OCI-LY7 (cell line): ENCODE measurements around the gene NFKBIA. TPM values are rescaled to one million over a fixed set of nuclear protein-coding genes. Genes with fewer than 3 reads are reported as not detected.

Experiments
- BruUV-seq: library from RNA; stranded (reverse); fragments of 400-500 nt; replicated peaks from 2 replicates; lab custom pipeline; 2021; lab: Mats Ljungman, UMichigan
- CTCF ChIA-PET: fragments of 300-600 bp; sonication (Branson Sonifier 250); formaldehyde crosslinking; loops from one replicate; lab custom pipeline; 2022; ENCODE audit warnings: antibody characterized with exemption; ENCODE audit not compliant: unreplicated experiment; lab: Charles Lee
- POLR2A ChIA-PET: fragments of 300-600 bp; sonication (Branson Sonifier 250); formaldehyde crosslinking; loops from one replicate; lab custom pipeline; 2022; ENCODE audit warnings: antibody characterized with exemption; lab: Charles Lee
- DNase-seq: peaks from one replicate; pipeline ENCODE4 v3.0.0-alpha.2; 2015; ENCODE audit warnings: low spot score
- H2AFZ ChIP-seq: fragments of 200-600 bp; sonication (generic), shearing (Covaris generic); 2 replicates; pipeline ENCODE4 v1.6.1; 2014; ENCODE audit warnings: mild to moderate bottlenecking, antibody characterized with exemption, low read length, moderate library complexity
- H3K27ac ChIP-seq: fragments of 200-600 bp; sonication (generic); 2 replicates; pipeline ENCODE4 v1.5.1; 2014; ENCODE audit warnings: mixed run types, low read depth, mild to moderate bottlenecking, moderate library complexity, low read length, inconsistent platforms; ENCODE audit not compliant: poor library complexity, severe bottlenecking
- H3K36me3 ChIP-seq: fragments of 200-600 bp; sonication (generic); 2 replicates; pipeline ENCODE4 v1.6.1; 2014; ENCODE audit warnings: mild to moderate bottlenecking, antibody characterized with exemption, low read length, moderate library complexity, mixed read lengths; ENCODE audit not compliant: insufficient read depth
- H3K4me1 ChIP-seq: fragments of 200-600 bp; sonication (generic); 2 replicates; pipeline ENCODE4 v1.5.1; 2014; ENCODE audit warnings: mild to moderate bottlenecking, low read length; ENCODE audit not compliant: insufficient read depth, poor library complexity, severe bottlenecking
- H3K4me2 ChIP-seq: fragments of 200-600 bp; sonication (generic); 2 replicates; pipeline ENCODE4 v1.6.1; 2014; ENCODE audit warnings: mild to moderate bottlenecking, low read length
- H3K4me3 ChIP-seq: fragments of 200-600 bp; sonication (generic); 2 replicates; pipeline ENCODE4 v1.5.1; 2014; ENCODE audit warnings: mild to moderate bottlenecking, low read depth, low read length; ENCODE audit not compliant: poor library complexity, severe bottlenecking
- H3K79me2 ChIP-seq: fragments of 200-600 bp; sonication (generic); 2 replicates; pipeline ENCODE4 v1.6.1; 2016; ENCODE audit warnings: low read depth, mild to moderate bottlenecking, low read length, moderate library complexity, mixed read lengths; ENCODE audit not compliant: insufficient read depth
- H3K9me2 ChIP-seq: fragments of 200-600 bp; sonication (generic); 2 replicates; pipeline ENCODE4 v1.6.1; 2016; ENCODE audit warnings: mild to moderate bottlenecking, low read length, mixed read lengths; ENCODE audit not compliant: insufficient read depth
- H3K9me3 ChIP-seq: fragments of 200-600 bp; sonication (generic); 2 replicates; pipeline ENCODE4 v1.6.1; 2014; ENCODE audit warnings: mild to moderate bottlenecking, mixed run types, low read length, mixed read lengths
- H4K20me1 ChIP-seq: fragments of 200-600 bp; sonication (generic); 2 replicates; pipeline ENCODE4 v1.6.1; 2014; ENCODE audit warnings: mild to moderate bottlenecking, antibody characterized with exemption, low read length, moderate library complexity, mixed read lengths; ENCODE audit not compliant: insufficient read depth
- EZH2phosphoT487 ChIP-seq: fragments of 200-600 bp; sonication (generic); IDR thresholded peaks from 2 replicates; pipeline ENCODE4 v1.6.1; 2018; ENCODE audit warnings: low read depth, borderline replicate concordance, mild to moderate bottlenecking, mixed run types, antibody characterized with exemption, low read length, moderate library complexity, mixed read lengths
- intact Hi-C: fragments of 100-400 bp; cut with micrococcal nuclease; formaldehyde crosslinking; loops from one replicate; pipeline ENCODE4 v1.10.0; 2022; ENCODE audit not compliant: unreplicated experiment
- total RNA-seq, 2 experiments: library from RNA; depleted of rRNA in 1 of 2; stranded (reverse); fragments of >200 nt in 1 of 2; shearing (Covaris generic) in 1 of 2; gene quantifications; 2 replicates each; pipeline ENCODE4 v1.2.3, GENCODE V29; 2014 to 2022
- TF ChIP-seq, protein P1 (sequence below): fragments of 200-600 bp; sonication (generic); conservative IDR thresholded peaks from 2 replicates; pipeline ENCODE4 v1.5.1; 2014; ENCODE audit warnings: mild to moderate bottlenecking, antibody characterized with exemption, low read length, moderate library complexity, mixed read lengths

Gene NFKBIA
- total RNA-seq, 2 experiments from 2014 or later: 43.6 to 100 TPM

DNA sequence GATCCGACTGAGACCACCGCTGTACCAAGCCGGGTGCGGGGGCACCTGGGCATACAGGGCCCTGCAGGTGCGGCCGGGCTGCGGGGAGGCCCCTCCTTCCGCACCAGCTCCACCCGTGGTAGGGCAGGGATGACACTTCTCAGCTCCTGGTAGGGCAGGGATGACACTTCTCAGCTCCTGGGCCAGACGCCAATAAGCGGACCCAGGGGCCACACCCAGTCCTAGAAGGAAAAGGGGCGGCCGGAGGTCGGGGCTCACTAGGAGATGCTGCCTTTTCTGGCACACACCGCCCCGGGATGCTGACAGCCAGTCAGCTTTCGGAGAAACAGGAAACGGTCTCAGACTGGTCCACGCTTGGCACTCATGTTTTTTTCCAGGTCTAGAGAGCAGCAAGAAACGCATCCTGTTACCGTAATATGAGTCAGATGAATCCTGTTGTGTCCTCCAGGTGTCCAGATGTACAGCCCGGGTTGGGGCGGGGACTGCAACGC lies 34.8 kb downstream of the NFKBIA start:
- no peak overlapping the region for H3K4me2 ChIP-seq
- no peaks in the 10 kb centered on the region for H3K79me2 ChIP-seq
- no peak overlapping the region for H2AFZ ChIP-seq
- no peaks in the 10 kb centered on the region for H3K9me2 ChIP-seq
- TF ChIP-seq, protein P1, sequence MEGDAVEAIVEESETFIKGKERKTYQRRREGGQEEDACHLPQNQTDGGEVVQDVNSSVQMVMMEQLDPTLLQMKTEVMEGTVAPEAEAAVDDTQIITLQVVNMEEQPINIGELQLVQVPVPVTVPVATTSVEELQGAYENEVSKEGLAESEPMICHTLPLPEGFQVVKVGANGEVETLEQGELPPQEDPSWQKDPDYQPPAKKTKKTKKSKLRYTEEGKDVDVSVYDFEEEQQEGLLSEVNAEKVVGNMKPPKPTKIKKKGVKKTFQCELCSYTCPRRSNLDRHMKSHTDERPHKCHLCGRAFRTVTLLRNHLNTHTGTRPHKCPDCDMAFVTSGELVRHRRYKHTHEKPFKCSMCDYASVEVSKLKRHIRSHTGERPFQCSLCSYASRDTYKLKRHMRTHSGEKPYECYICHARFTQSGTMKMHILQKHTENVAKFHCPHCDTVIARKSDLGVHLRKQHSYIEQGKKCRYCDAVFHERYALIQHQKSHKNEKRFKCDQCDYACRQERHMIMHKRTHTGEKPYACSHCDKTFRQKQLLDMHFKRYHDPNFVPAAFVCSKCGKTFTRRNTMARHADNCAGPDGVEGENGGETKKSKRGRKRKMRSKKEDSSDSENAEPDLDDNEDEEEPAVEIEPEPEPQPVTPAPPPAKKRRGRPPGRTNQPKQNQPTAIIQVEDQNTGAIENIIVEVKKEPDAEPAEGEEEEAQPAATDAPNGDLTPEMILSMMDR: no peak
- no peak for TF ChIP-seq EZH2phosphoT487
- H3K4me3 ChIP-seq: no peak overlapping the region
- H3K27ac ChIP-seq: no peak overlapping the region
- ChIA-PET CTCF (no interaction called here), POLR2A (no interaction called here)
- intact Hi-C loops: no loop called here
- DNase-seq: no peak
- BruUV-seq: no TSS peak
- H3K9me3 ChIP-seq: 0 out of 2 replicates have a peak, but pooled peaks cover 4% of the 10 kb centered on the region
- no peaks in the 10 kb centered on the region for H4K20me1 ChIP-seq
- no peaks in the 10 kb centered on the region for H3K36me3 ChIP-seq
- peaks cover 18% of the 10 kb centered on the region for H3K4me1 ChIP-seq

DNA sequence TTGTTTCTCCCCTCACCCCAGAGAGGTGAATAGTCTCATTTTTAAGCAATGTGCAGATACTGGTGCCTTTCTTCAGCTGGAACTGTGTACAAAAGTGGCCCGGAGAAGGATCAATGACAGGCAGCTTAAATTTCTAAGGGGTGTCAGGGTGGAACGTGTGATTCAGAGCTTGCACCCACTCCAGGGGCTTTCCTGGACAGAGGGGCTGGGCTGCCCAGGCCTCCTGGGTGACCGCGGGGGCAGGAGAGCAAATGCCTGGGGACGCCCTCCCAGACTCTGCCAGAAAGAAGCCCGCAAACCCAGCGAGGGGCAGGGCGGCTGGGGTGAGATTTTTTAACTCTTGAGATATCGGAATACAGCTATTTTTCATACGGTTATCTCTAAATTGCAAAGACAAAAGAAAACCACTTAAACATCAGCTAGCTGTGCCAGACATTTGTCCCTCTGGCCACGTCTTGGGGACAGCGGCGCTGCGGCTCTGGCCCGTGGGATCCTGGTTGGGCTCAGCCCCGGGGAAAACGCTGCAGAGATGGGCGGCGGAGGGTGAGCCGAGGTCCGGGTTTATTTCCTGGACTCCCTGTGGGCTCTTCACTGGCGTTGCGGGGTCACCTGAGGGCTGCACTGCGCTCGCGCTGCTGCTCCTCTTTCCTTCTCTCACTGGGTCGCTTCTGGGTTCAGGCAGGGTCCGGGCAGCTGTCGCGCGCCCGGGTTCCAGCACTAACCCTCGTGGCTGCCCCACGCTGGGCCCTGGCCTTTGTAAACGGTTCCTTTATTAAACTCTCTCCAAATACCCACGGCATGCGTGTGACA lies 35.8 kb downstream of the NFKBIA start:
- no peak for TF ChIP-seq EZH2phosphoT487
- TF ChIP-seq, protein P1: no peak
- intact Hi-C loops: no loop called here
- ChIA-PET POLR2A (interaction anchor here (1.1 to 1.6 kb wide), 5 partner anchors 29 to 107 kb away, joined by 3 to 7 read pairs (median 3); no protein-coding TSS in a partner anchor), CTCF (no interaction called here)
- H3K4me2 ChIP-seq: no peak overlapping the region
- H3K4me3 ChIP-seq: no peak overlapping the region
- no peaks in the 10 kb centered on the region for H3K9me2 ChIP-seq
- peak overlapping the region; percentile 87; the same call in 1 of the 2 replicates for H2AFZ ChIP-seq
- H3K36me3 ChIP-seq: no peaks in the 10 kb centered on the region
- no peaks in the 10 kb centered on the region for H4K20me1 ChIP-seq
- H3K27ac ChIP-seq: no peak overlapping the region
- BruUV-seq: no TSS peak
- DNase-seq: no peak
- H3K4me1 ChIP-seq: peaks cover 18% of the 10 kb centered on the region
- 0 out of 2 replicates have a peak, but pooled peaks cover 4% of the 10 kb centered on the region for H3K9me3 ChIP-seq
- no peaks in the 10 kb centered on the region for H3K79me2 ChIP-seq
